HepG2 (cell line): ENCODE measurements around the gene IFIT3. TPM values are rescaled to one million over a fixed set of nuclear protein-coding genes. Genes with fewer than 3 reads are reported as not detected.

Experiments
- ATAC-seq: fragments of 200-7000 bp; cut with Tn5 transposase; 3 replicates; pipeline ENCODE4 v1.9.1; 2020; ENCODE audit warnings: mild to moderate bottlenecking, moderate library complexity
- BruUV-seq: library from RNA; stranded (reverse); fragments of 400-500 nt; replicated peaks from 2 replicates; lab custom pipeline; 2021; lab: Mats Ljungman, UMichigan
- CTCF ChIA-PET: fragments of 300-600 bp; formaldehyde crosslinking; extraction: SDS; loops from one replicate; lab custom pipeline; 2021; ENCODE audit warnings: low total read pairs, inconsistent platforms, low intra/inter-chr PET ratio; lab: Yijun Ruan, JAX
- POLR2A ChIA-PET: fragments of 350-600 bp; sonication (Branson Sonifier 250); formaldehyde crosslinking; loops from one replicate; lab custom pipeline; 2020; ENCODE audit warnings: antibody characterized with exemption, inconsistent platforms; lab: Yijun Ruan, JAX
- DNase-seq: peaks from one replicate; pipeline ENCODE4 v3.0.0-alpha.2; 2015; ENCODE audit warnings: low spot score
- FAIRE-seq: peaks from 3 replicates; lab custom pipeline; 2011; peaks lifted over from hg19 to GRCh38; lab: Jason Lieb, UNC
- H2AFZ ChIP-seq: one replicate; pipeline ENCODE4 v1.6.1; 2011; ENCODE audit warnings: low read length, inconsistent platforms
- H3K27ac ChIP-seq: fragments of 300-600 bp; 3 replicates; pipeline ENCODE4 v1.8.0; 2011; ENCODE audit warnings: mixed run types, mild to moderate bottlenecking, mixed read lengths, low read length, inconsistent platforms; ENCODE audit not compliant: insufficient read depth; ENCODE audit errors: extremely low read length
- H3K27me3 ChIP-seq, 2 experiments: fragments of 200-600 bp in 1 of 2; 2 replicates in 1 of 2; 3 replicates in 1 of 2; pipeline versions ENCODE4 v1.6.0 to v1.8.0; 2011; ENCODE audit warnings: low read length in 2 of 2, mild to moderate bottlenecking in 2 of 2, moderate library complexity in 2 of 2, inconsistent platforms in 1 of 2; ENCODE audit not compliant: insufficient read depth in 2 of 2, control insufficient read depth in 1 of 2
- H3K36me3 ChIP-seq, 2 experiments: fragments of 200-600 bp in 1 of 2; replicated peaks in 1 of 2; 2 replicates in 1 of 2; 3 replicates in 1 of 2; pipeline versions ENCODE4 v1.5.1 to v1.8.0; 2011; ENCODE audit warnings: low read length in 2 of 2, inconsistent platforms in 1 of 2; ENCODE audit not compliant: insufficient read depth in 2 of 2, control insufficient read depth in 1 of 2
- H3K4me1 ChIP-seq: 2 replicates; pipeline ENCODE4 v1.5.1; 2012; ENCODE audit warnings: low read length, inconsistent platforms; ENCODE audit not compliant: insufficient read depth
- H3K4me2 ChIP-seq: 2 replicates; pipeline ENCODE4 v1.6.0; 2011; ENCODE audit warnings: low read depth, low read length, inconsistent platforms
- H3K4me3 ChIP-seq, 3 experiments: fragments of 200-600 bp in 1 of 3; sonication (generic), shearing (Covaris generic) in 1 of 3; replicated peaks in 1 of 3; 2 replicates each; pipeline ENCODE4 v1.5.1; 2011 to 2016; ENCODE audit warnings: low read length in 3 of 3, inconsistent platforms in 2 of 3, low read depth in 2 of 3, mild to moderate bottlenecking in 2 of 3, control low read depth in 1 of 3, mixed read lengths in 1 of 3; ENCODE audit not compliant: insufficient read depth in 1 of 3
- H3K79me2 ChIP-seq: one replicate; pipeline ENCODE4 v1.6.1; 2011; ENCODE audit warnings: low read length, inconsistent platforms; ENCODE audit not compliant: insufficient read depth
- H3K9ac ChIP-seq: 2 replicates; pipeline ENCODE4 v1.6.0; 2011; ENCODE audit warnings: mild to moderate bottlenecking, low read depth, low read length, inconsistent platforms; ENCODE audit not compliant: insufficient read depth
- H3K9me3 ChIP-seq: 2 replicates; pipeline ENCODE4 v1.5.1; 2012; ENCODE audit warnings: mild to moderate bottlenecking, low read length
- H4K20me1 ChIP-seq: 2 replicates; pipeline ENCODE4 v1.6.0; 2011; ENCODE audit warnings: inconsistent platforms, mild to moderate bottlenecking, low read length, moderate library complexity; ENCODE audit not compliant: insufficient read depth
- HOXA3 ChIP-seq: sonication (generic); formaldehyde crosslinking; IDR thresholded peaks from 2 replicates; pipeline ENCODE4 v1.5.0; 2020; ENCODE audit warnings: missing genetic modification reagents
- HOXA5 ChIP-seq: sonication (generic); formaldehyde crosslinking; IDR thresholded peaks from 2 replicates; pipeline ENCODE4 v1.4.0; 2020; ENCODE audit warnings: missing genetic modification reagents
- KLF11 ChIP-seq: IDR thresholded peaks from 2 replicates; pipeline ENCODE4 v1.6.1; 2016; ENCODE audit warnings: missing compliant biosample characterization
- MTA3 ChIP-seq: sonication (generic); formaldehyde crosslinking; IDR thresholded peaks from 2 replicates; pipeline ENCODE4 v1.4.0; 2020; ENCODE audit warnings: missing genetic modification reagents
- NONO ChIP-seq, 2 experiments: fragments of 450-650 bp in 1 of 2; sonication (generic) in 1 of 2; formaldehyde crosslinking in 1 of 2; IDR thresholded peaks in 1 of 2; conservative IDR thresholded peaks in 1 of 2; 2 replicates each; pipeline versions ENCODE4 v1.6.1 to v1.8.0; 2017 to 2022; ENCODE audit warnings: mild to moderate bottlenecking in 1 of 2, missing genetic modification reagents in 1 of 2, moderate library complexity in 1 of 2
- SMAD1 ChIP-seq: sonication (generic); formaldehyde crosslinking; IDR thresholded peaks from 2 replicates; pipeline ENCODE4 v1.4.0; 2020; ENCODE audit warnings: missing genetic modification reagents, low read depth, mild to moderate bottlenecking, borderline replicate concordance
- TERF1 ChIP-seq: sonication (generic); formaldehyde crosslinking; IDR thresholded peaks from 2 replicates; pipeline ENCODE4 v1.8.0; 2022; ENCODE audit warnings: mild to moderate bottlenecking, missing genetic modification reagents, moderate library complexity
- ZBTB3 ChIP-seq: sonication (generic); formaldehyde crosslinking; IDR thresholded peaks from 2 replicates; pipeline ENCODE4 v1.4.0; 2020; ENCODE audit warnings: low read depth, mild to moderate bottlenecking, moderate library complexity, missing genetic modification reagents, borderline replicate concordance
- ZFP82 ChIP-seq: sonication (generic); formaldehyde crosslinking; IDR thresholded peaks from 2 replicates; pipeline ENCODE4 v1.5.1; 2020; ENCODE audit warnings: mild to moderate bottlenecking, missing genetic modification reagents, borderline replicate concordance
- ZFX ChIP-seq: sonication (generic); formaldehyde crosslinking; IDR thresholded peaks from 2 replicates; pipeline ENCODE4 v1.4.0; 2020; ENCODE audit warnings: mild to moderate bottlenecking, low read depth, missing genetic modification reagents, moderate library complexity
- ZMAT5 ChIP-seq: sonication (generic); formaldehyde crosslinking; IDR thresholded peaks from 2 replicates; pipeline ENCODE4 v1.5.0; 2020; ENCODE audit warnings: mild to moderate bottlenecking, low read depth, missing genetic modification reagents, borderline replicate concordance
- ZNF674 ChIP-seq: sonication (generic); formaldehyde crosslinking; IDR thresholded peaks from 2 replicates; pipeline ENCODE4 v1.5.0; 2020; ENCODE audit warnings: low read depth, mild to moderate bottlenecking, missing genetic modification reagents
- ZNF770 ChIP-seq: sonication (generic); formaldehyde crosslinking; IDR thresholded peaks from 2 replicates; pipeline ENCODE4 v1.5.0; 2020; ENCODE audit warnings: mild to moderate bottlenecking, missing genetic modification reagents
- WGBS: methylation state at CpG from one replicate; pipeline ENCODE4 v1.1.6; 2017; ENCODE audit warnings: low lambda C conversion rate; 5-methylcytosine and 5-hydroxymethylcytosine counted together
- in situ Hi-C: cut with HindIII; loops from 2 replicates; pipeline ENCODE4 v1.10.0; 2017; ENCODE audit warnings: low pct_unique_long_range_greater_than_20kb; ENCODE audit not compliant: extremely low pct_ligation_motif_present
- intact Hi-C: fragments of 100-400 bp; cut with micrococcal nuclease; formaldehyde crosslinking; loops from one replicate; pipeline ENCODE4 v1.10.0; 2022; ENCODE audit not compliant: unreplicated experiment
- polyA plus RNA-seq, 8 experiments: library from polyadenylated mRNA; depleted of rRNA in 3 of 8; stranded (reverse) in 7 of 8; unstranded in 1 of 8; fragments of >200 nt; fragmentation: Illumina TruSeq in 4 of 8; extraction: Trizol in 4 of 8; gene quantifications; 2 replicates each; pipeline versions ENCODE4 v1.2.1 to v1.2.3, GENCODE V29; 2011 to 2016; ENCODE audit warnings: low read depth in 4 of 8, missing spikeins in 1 of 8, mixed read lengths in 1 of 8; ENCODE audit not compliant: insufficient read depth in 1 of 8
- total RNA-seq, 5 experiments: library from RNA; depleted of rRNA; stranded (reverse); fragments of >200 nt; fragmentation: Illumina TruSeq; extraction: Trizol; gene quantifications; 2 replicates each; pipeline ENCODE4 v1.2.3, GENCODE V29; 2016; ENCODE audit warnings: low read depth in 1 of 5

The IFIT3 gene
- total and polyA plus RNA-seq, 2 of the 13 experiments (the other 11 are each of a cell fraction or from before 2014, with no cell fraction given) = 0.48 to 3.1 TPM

- TF ChIP-seq HOXA3 (CRISPR knock-in tag) (no peak), ZBTB3 (CRISPR knock-in tag) (no peak), ZNF770 (CRISPR knock-in tag) (no peak), KLF11 (CRISPR knock-in tag) (no peak), ZNF674 (no peak)
- TF ChIP-seq, all 625 proteins: peak for 0
These were observed 19.1 kb upstream of the IFIT3 start (continued) for GRCh38 chr10:89308736-89309135.

DNA sequence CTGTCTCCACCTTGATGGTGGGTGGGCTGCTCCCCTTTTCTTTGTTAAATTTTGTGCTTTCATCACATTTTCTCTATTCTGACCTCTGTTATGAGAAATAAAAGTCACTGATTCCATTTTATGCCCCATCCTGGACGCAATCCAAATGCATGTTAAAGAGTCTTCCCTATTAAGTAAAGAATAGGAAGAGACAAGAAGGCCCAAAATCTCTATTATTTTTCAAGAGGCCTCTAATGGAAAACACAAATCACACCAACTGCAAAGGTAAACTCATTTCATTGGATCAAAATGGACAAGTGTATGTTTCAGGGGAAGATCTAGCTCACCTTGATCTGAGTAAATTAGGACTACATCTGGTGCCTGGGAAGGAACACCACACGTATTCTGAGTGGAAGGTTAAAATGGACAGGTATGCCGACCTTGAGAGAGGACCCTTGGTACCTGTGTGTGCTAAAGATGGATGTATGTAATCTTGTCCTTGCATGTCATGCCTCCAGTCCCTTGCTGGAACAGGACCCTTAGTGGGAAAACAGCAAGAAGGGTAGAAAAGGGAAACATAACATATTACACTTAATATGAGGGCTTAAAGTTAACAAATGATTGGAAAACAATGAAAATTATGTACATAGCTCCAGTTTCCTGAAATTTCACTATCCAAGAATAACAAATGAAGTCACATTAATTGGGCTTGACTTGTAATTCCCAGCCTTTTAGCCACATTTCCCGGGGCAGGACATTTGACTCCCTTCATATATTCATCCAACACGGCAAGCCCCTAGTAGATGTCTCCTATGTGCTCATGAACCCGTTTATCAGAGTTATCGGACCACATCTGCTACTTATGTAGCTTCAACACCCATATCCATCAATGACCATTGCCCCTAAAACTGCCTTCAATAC lies 18.4 kb upstream of the IFIT3 start:
- no peak for FAIRE-seq
- in situ Hi-C loops (no loop called here), intact Hi-C loops (no loop called here)
- ChIA-PET POLR2A (no interaction called here), CTCF (no interaction called here)
- WGBS = 54% methylated on average over 7 of the region's 7 CpGs
- TF ChIP-seq NONO (IDR thresholded peaks at IDR 0.05) (no peak), NONO (CRISPR knock-in tag; conservative IDR thresholded peaks at IDR 0.05) (no peak), ZFX (CRISPR knock-in tag) (no peak), TERF1 (no peak), ZFP82 (no peak), HOXA5 (no peak), ZMAT5 (no peak), SMAD1 (CRISPR knock-in tag) (no peak), MTA3 (CRISPR knock-in tag) (no peak)
- Histone ChIP-seq H3K79me2 (no peaks in the 10 kb centered on the region), H3K4me3 (no peak overlapping the region), H4K20me1 (no peaks in the 10 kb centered on the region), H3K27me3 (peaks cover 0 to 3% of the 10 kb centered on the region in 2 experiments; a peak in 1 of 5 replicates), H3K9me3 (no peaks in the 10 kb centered on the region), H3K9ac (no peak overlapping the region), H3K36me3 (no peaks in the 10 kb centered on the region), H3K4me2 (no peak overlapping the region), H2AFZ (no peak overlapping the region), H3K27ac (no peak overlapping the region), H3K4me1 (peaks cover 16% of the 10 kb centered on the region)
- no peak for DNase-seq
- ATAC-seq = no peak
- no TSS peak for BruUV-seq
